ENCODE data around the gene UBE2I. TPM values are rescaled to one million over a fixed set of nuclear protein-coding genes. Genes with fewer than 3 reads are reported as not detected.

UBE2I gene
- total and polyA plus RNA-seq, 2 of the 4 experiments (the other 2 are of a cell fraction), result 30.8 to 140 TPM

DNA sequence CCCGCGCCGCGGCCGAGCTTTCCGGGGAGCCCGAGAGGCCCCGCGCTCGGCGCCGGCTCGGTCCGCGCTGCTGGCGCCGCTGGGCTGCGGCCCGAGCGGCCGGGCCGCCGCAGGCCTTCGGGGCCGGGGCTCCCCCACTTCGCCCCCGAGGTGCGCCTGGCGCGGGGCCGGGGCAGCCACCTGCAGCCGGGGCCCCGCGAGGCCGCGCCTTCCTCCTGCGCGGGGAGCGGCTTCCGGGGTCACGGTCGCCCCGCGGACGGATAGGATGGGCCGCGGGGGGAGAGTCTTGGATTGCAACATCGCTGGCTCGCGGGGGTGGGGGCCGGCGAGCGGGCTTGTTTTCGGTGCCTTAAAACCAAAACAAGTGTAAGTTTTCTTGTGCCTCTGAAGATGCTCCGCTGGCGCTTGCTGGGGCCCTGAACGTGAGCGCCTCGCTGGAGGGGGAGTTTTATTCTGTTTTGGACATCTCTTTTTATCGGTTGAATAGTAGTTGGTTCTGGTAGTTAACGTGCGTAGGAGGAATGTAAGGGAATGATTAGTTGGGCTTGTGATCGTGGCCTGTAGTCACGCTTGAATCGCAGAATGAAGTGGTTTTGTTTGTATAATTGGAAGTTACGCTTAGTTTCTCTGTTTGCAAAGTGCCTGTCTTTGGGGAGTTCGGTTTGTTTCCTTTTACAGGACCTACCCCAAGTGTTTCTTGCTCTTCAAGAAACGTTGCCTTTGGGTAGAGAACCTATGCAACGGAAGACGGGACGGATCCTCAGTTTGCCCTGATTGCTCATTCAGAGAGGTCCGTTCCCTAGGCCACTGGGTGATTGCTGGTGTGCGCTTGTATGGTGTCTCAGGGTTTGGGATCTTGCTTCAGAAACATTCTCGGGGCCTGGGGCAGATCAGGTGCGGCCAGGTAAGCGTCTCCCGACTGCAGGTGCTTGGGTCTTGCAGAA, 724 bp downstream of the UBE2I start:
- intact Hi-C loops (cut with micrococcal nuclease), result no loop called here

More for the DNA sequence above, 724 bp downstream of the UBE2I start:
- peak; percentile 4 for ATAC-seq (ENCODE audit: low read depth)
- 1% methylated on average over 35 of the region's 77 CpGs; no CpG with 5 or more reads in 1 of the 2 experiments for WGBS, 2 experiments (ENCODE audit: extremely low coverage in 2 of 2, insufficient read length in 1 of 2)
- ChIA-PET CTCF (no interaction called here), POLR2A (ENCODE audit: unreplicated experiment) (no interaction called here)
- dilution Hi-C loops (cut with HindIII; ENCODE audit: low sequenced_read_pairs, unreplicated experiment) (no loop called here), in situ Hi-C loops (cut with MboI; ENCODE audit: low sequenced_read_pairs) (no loop called here)
- Histone ChIP-seq H2BK5ac (ENCODE audit: low read depth, low read length, poor library complexity, severe bottlenecking) (peak overlapping the region; percentile 74), H4K5ac (ENCODE audit: low read depth, low read length) (peak overlapping the region; percentile 59; the same call in 1 of the 2 replicates), H3K4me1 (ENCODE audit: control insufficient read depth, insufficient read depth, low read length) (peaks cover 15% of the 10 kb centered on the region), H2BK15ac (ENCODE audit: low read depth, low read length) (no peak overlapping the region), H3K56ac (ENCODE audit: extremely low read depth, insufficient read depth, low read length) (peak overlapping the region; percentile 42), H2BK20ac (ENCODE audit: low read depth, low read length) (no peak overlapping the region), H3K27me3 (ENCODE audit: control insufficient read depth, insufficient read depth, low read length) (no peaks in the 10 kb centered on the region), H3K23ac (ENCODE audit: low read depth, low read length) (peak overlapping the region; percentile 55), H4K8ac (ENCODE audit: low read depth in 2 of 2, low read length in 2 of 2) (no peak overlapping the region), H2BK120ac (ENCODE audit: low read depth, low read length) (no peak overlapping the region), H3K9me3 (ENCODE audit: control insufficient read depth, insufficient read depth, low read length) (no peaks in the 10 kb centered on the region), H4K20me1 (ENCODE audit: insufficient read depth, low read length) (peaks cover 53% of the 10 kb centered on the region), H2AK9ac (replicated peaks; ENCODE audit: low read depth, low read length, poor library complexity) (peak overlapping the region; percentile 96), H3K27ac (ENCODE audit: insufficient read depth, low read length) (peak overlapping the region; percentile 79), H3K18ac (ENCODE audit: low read depth, low read length) (no peak overlapping the region; the same call in 1 of the 2 replicates), H3K14ac (replicated peaks; ENCODE audit: low read depth, low read length) (peak overlapping the region; percentile 11; the same call in 1 of the 2 replicates), H3K9ac (ENCODE audit: low read depth, low read length) (peak overlapping the region; percentile 90), H3K4me3 (ENCODE audit: insufficient read depth, low read depth, low read length) (peak overlapping the region; percentile 90), H3K4me2 (ENCODE audit: low read depth, low read length) (peak overlapping the region; percentile 97), H3K4ac (ENCODE audit: low read depth, low read length) (peak overlapping the region; percentile 34; the same call in 1 of the 2 replicates), H3K79me1 (ENCODE audit: low read depth in 1 of 2, low read length in 2 of 2) (peaks cover 3 to 16% of the 10 kb centered on the region in 2 experiments; a peak in 3 of 4 replicates), H3K36me3 (ENCODE audit: control insufficient read depth, insufficient read depth, low read length) (peaks cover 24% of the 10 kb centered on the region), H2AFZ (replicated peaks; ENCODE audit: low read length, poor library complexity) (no peak overlapping the region), H2AK5ac (ENCODE audit: low read depth, low read length) (peak overlapping the region; percentile 23; the same call in 1 of the 2 replicates), H4K91ac (ENCODE audit: insufficient read depth, low read depth, low read length) (no peak overlapping the region; the same call in 1 of the 2 replicates), H3K9me1 (ENCODE audit: insufficient read depth, low read length) (peaks cover 7% of the 10 kb centered on the region)
- BruUV-seq (replicated peaks), result TSS peak; percentile 66
- TF ChIP-seq RAD21 (IDR thresholded peaks at IDR 0.05; ENCODE audit: low read length), result no peak
- TF ChIP-seq MAZ (IDR thresholded peaks at IDR 0.05; ENCODE audit: borderline replicate concordance, low read depth, low read length), result peak; percentile 83; the same call in 1 of the 2 replicates
- TF ChIP-seq CEBPB (IDR thresholded peaks at IDR 0.05; ENCODE audit: low read depth, low read length), result peak; percentile 95
- peak; percentile 23; the same call in 1 of the 2 replicates for TF ChIP-seq MXI1 (IDR thresholded peaks at IDR 0.05; ENCODE audit: borderline replicate concordance, low read depth, low read length)
- peak; percentile 45 for DNase-seq
